Gastroesophageal sphincter (tissue), 3 donors: ENCODE measurements around the gene ZDHHC16.

Source experiments
- CTCF ChIP-seq, 4 experiments: fragments of 200-600 bp in 2 of 4; fragments of 450-650 bp in 2 of 4; sonication (generic) in 1 of 4; IDR thresholded peaks; one replicate each; pipeline ENCODE4 v1.5.1; 2017 to 2019; ENCODE audit warnings: antibody characterized with exemption in 4 of 4, mild to moderate bottlenecking in 2 of 4, moderate library complexity in 2 of 4
- EP300 ChIP-seq: sonication (generic); formaldehyde crosslinking; IDR thresholded peaks from one replicate; pipeline ENCODE4 v1.6.1; 2017; ENCODE audit warnings: antibody characterized with exemption, mild to moderate bottlenecking
- POLR2A ChIP-seq, 2 donors: fragments of 450-650 bp; IDR thresholded peaks; one replicate each; pipeline ENCODE4 v1.6.1; 2017; ENCODE audit warnings: antibody characterized with exemption in 2 of 2, mild to moderate bottlenecking in 2 of 2, moderate library complexity in 1 of 2
- POLR2AphosphoS5 ChIP-seq: sonication (generic); formaldehyde crosslinking; IDR thresholded peaks from one replicate; pipeline ENCODE4 v1.6.1; 2017; ENCODE audit warnings: antibody characterized with exemption

GRCh38 chr10:97399843-97400545 is 46.0 kb upstream of the ZDHHC16 start:
- TF ChIP-seq CTCF (IDR thresholded peaks at IDR 0.05) (no peak), POLR2A (IDR thresholded peaks at IDR 0.05) (no peak), POLR2AphosphoS5 (no peak), EP300 (no peak)
